Neural progenitor cell (in vitro differentiated cells): ENCODE data around the gene HSP90AB1. TPM values are rescaled to one million over a fixed set of nuclear protein-coding genes. Genes with fewer than 3 reads are reported as not detected.

Experiments
- DNase-seq: peaks from one replicate; pipeline ENCODE4 v3.0.0-alpha.2; 2016; ENCODE audit warnings: low spot score
- H2AFZ ChIP-seq: fragments of 200-600 bp; sonication (generic); replicated peaks from 2 replicates; pipeline ENCODE4 v1.6.1; 2016; ENCODE audit warnings: antibody characterized with exemption
- H3F3A ChIP-seq: fragments of 200-600 bp; sonication (generic); 2 replicates; pipeline ENCODE4 v1.6.1; 2016; ENCODE audit warnings: antibody characterized with exemption, low read depth
- H3K27ac ChIP-seq: fragments of 200-600 bp; sonication (generic); 2 replicates; pipeline ENCODE4 v1.5.1; 2016; ENCODE audit warnings: mild to moderate bottlenecking
- H3K27me3 ChIP-seq: fragments of 200-600 bp; sonication (generic); 2 replicates; pipeline ENCODE4 v1.6.1; 2016; ENCODE audit warnings: mild to moderate bottlenecking, moderate library complexity
- H3K36me3 ChIP-seq: fragments of 200-600 bp; sonication (generic); 2 replicates; pipeline ENCODE4 v1.5.1; 2016
- H3K4me1 ChIP-seq: fragments of 200-600 bp; sonication (generic); 2 replicates; pipeline ENCODE4 v1.6.1; 2016; ENCODE audit warnings: mixed run types
- H3K4me2 ChIP-seq: fragments of 200-600 bp; sonication (generic); 2 replicates; pipeline ENCODE4 v1.6.1; 2016
- H3K4me3 ChIP-seq: fragments of 200-600 bp; sonication (generic); 2 replicates; pipeline ENCODE4 v1.5.1; 2016
- H3K79me2 ChIP-seq: fragments of 200-600 bp; sonication (generic); 2 replicates; pipeline ENCODE4 v1.6.1; 2016; ENCODE audit warnings: low read depth
- H3K9ac ChIP-seq: fragments of 200-600 bp; sonication (generic); 2 replicates; pipeline ENCODE4 v1.6.1; 2016
- H3K9me3 ChIP-seq: fragments of 200-600 bp; sonication (generic); 2 replicates; pipeline ENCODE4 v1.5.1; 2016; ENCODE audit warnings: low read depth
- H4K20me1 ChIP-seq: fragments of 200-600 bp; sonication (generic); 2 replicates; pipeline ENCODE4 v1.6.1; 2016; ENCODE audit warnings: low read depth
- H3K27ac Mint-ChIP-seq: 3 replicates; pipeline ENCODE4 v1.8.0; 2021; ENCODE audit warnings: mixed read lengths
- H3K27me3 Mint-ChIP-seq: 2 replicates; pipeline ENCODE4 v1.8.0; 2022; ENCODE audit warnings: low read depth, mild to moderate bottlenecking, inconsistent platforms, moderate library complexity, mixed read lengths; ENCODE audit not compliant: insufficient read depth
- H3K36me3 Mint-ChIP-seq: 3 replicates; pipeline ENCODE4 v1.8.0; 2021; ENCODE audit warnings: mixed read lengths
- H3K4me1 Mint-ChIP-seq: 3 replicates; pipeline ENCODE4 v1.8.0; 2021; ENCODE audit warnings: mixed read lengths
- H3K4me3 Mint-ChIP-seq: 3 replicates; pipeline ENCODE4 v1.8.0; 2021; ENCODE audit warnings: mild to moderate bottlenecking, moderate library complexity, mixed read lengths
- H3K9me3 Mint-ChIP-seq: 3 replicates; pipeline ENCODE4 v1.8.0; 2020; ENCODE audit warnings: mixed read lengths
- EZH2 ChIP-seq: fragments of 200-600 bp; sonication (generic); IDR thresholded peaks from 2 replicates; pipeline ENCODE4 v1.6.1; 2017; ENCODE audit warnings: antibody characterized with exemption, mild to moderate bottlenecking, moderate library complexity
- EZH2phosphoT487 ChIP-seq: fragments of 200-600 bp; sonication (generic); IDR thresholded peaks from 2 replicates; pipeline ENCODE4 v1.6.1; 2017; ENCODE audit warnings: antibody characterized with exemption
- total RNA-seq: library from RNA; depleted of rRNA; stranded (reverse); fragments of >200 nt; gene quantifications from 2 replicates; pipeline ENCODE4 v1.2.3, GENCODE V29; 2015; ENCODE audit warnings: low replicate concordance
- TF ChIP-seq, protein P1 (sequence below): fragments of 200-600 bp; sonication (generic); IDR thresholded peaks from 2 replicates; pipeline ENCODE4 v1.5.1; 2017; ENCODE audit warnings: antibody characterized with exemption, mild to moderate bottlenecking

Gene HSP90AB1
- total RNA-seq, 1 donor from 2014 or later = 2,068 TPM

DNA sequence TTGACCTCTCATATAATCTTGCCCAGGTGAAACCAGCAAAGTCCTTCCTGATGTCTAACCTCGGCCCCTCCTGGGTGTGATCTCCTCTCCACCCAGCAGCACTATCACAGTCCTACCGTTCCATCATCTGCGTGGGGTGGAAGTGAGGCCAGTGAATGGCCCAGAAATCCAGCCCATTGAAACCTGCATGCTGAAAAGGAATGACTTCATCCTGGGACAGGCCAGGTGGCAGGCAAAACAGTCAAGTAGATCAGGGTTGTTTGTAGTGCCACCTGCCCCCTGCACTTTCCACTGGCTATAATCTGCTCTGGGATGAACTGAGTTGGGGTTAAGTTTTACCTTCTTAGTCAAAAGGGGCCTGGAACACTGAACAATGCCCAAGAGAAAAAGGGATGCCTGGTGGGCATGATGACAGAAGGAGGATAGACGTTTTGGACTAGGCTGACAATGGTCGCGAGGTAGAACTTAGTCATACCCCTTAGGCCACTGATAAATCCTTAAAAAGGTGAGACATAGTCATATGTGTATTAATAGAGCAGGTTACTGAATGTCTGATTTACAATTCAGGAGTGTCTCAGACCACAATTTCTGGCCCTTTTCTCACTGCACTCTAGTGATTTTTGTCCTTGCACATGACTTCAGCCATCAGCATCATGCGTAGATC lies 8.1 kb upstream of the HSP90AB1 start:
- no peaks in the 10 kb centered on the region for H3K27me3 ChIP-seq
- H3K36me3 Mint-ChIP-seq = no peaks in the 10 kb centered on the region
- H3K4me2 ChIP-seq = no peak overlapping the region
- peak overlapping the region; percentile 80 for H3K4me3 Mint-ChIP-seq
- no peaks in the 10 kb centered on the region for H4K20me1 ChIP-seq
- H3K4me3 ChIP-seq = no peak overlapping the region
- H3K27me3 Mint-ChIP-seq = peaks cover 3% of the 10 kb centered on the region
- H3K9me3 ChIP-seq = no peaks in the 10 kb centered on the region
- H3K4me1 ChIP-seq = peaks cover 8% of the 10 kb centered on the region
- H3K9ac ChIP-seq = no peak overlapping the region
- no peaks in the 10 kb centered on the region for H3K9me3 Mint-ChIP-seq
- H3F3A ChIP-seq = peaks cover 34% of the 10 kb centered on the region
- TF ChIP-seq EZH2 (no peak), EZH2phosphoT487 (no peak)
- TF ChIP-seq, protein P1, sequence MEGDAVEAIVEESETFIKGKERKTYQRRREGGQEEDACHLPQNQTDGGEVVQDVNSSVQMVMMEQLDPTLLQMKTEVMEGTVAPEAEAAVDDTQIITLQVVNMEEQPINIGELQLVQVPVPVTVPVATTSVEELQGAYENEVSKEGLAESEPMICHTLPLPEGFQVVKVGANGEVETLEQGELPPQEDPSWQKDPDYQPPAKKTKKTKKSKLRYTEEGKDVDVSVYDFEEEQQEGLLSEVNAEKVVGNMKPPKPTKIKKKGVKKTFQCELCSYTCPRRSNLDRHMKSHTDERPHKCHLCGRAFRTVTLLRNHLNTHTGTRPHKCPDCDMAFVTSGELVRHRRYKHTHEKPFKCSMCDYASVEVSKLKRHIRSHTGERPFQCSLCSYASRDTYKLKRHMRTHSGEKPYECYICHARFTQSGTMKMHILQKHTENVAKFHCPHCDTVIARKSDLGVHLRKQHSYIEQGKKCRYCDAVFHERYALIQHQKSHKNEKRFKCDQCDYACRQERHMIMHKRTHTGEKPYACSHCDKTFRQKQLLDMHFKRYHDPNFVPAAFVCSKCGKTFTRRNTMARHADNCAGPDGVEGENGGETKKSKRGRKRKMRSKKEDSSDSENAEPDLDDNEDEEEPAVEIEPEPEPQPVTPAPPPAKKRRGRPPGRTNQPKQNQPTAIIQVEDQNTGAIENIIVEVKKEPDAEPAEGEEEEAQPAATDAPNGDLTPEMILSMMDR = no peak
- peaks cover 29% of the 10 kb centered on the region for H3K4me1 Mint-ChIP-seq
- H3K27ac Mint-ChIP-seq = no peak overlapping the region
- no peak overlapping the region for H3K27ac ChIP-seq
- no peaks in the 10 kb centered on the region for H3K79me2 ChIP-seq
- H2AFZ ChIP-seq = no peak overlapping the region
- no peaks in the 10 kb centered on the region for H3K36me3 ChIP-seq
- no peak for DNase-seq

DNA sequence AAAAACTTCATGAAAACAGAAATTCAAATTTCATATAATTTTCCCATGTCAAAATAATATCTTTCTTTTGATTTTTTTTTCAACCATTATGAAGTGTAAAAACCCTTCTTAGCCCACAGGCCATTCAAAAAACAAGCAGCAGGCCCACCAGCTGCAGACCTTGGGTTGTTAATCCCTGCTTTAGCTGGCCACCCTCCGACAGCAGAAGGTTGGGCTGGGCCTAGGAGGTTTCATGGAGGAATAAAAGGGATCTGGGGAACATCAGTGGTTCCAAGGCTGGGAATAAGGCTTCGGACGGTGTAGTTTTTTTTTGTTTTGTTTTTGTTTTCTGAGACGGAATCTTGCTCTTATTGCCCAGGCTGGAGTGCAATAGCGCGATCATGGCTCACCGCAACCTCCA lies 3.6 kb upstream of the HSP90AB1 start:
- no peak overlapping the region for H3K27ac Mint-ChIP-seq
- Histone ChIP-seq H3K9me3 (no peaks in the 10 kb centered on the region), H3K9ac (no peak overlapping the region), H3K4me1 (peaks cover 16% of the 10 kb centered on the region), H3K4me2 (no peak overlapping the region), H3F3A (peaks cover 36% of the 10 kb centered on the region), H3K27me3 (no peaks in the 10 kb centered on the region), H3K4me3 (no peak overlapping the region), H4K20me1 (peaks cover 14% of the 10 kb centered on the region), H2AFZ (no peak overlapping the region), H3K27ac (no peak overlapping the region), H3K79me2 (peaks cover 18% of the 10 kb centered on the region), H3K36me3 (no peaks in the 10 kb centered on the region)
- no peaks in the 10 kb centered on the region for H3K9me3 Mint-ChIP-seq
- peaks cover 24% of the 10 kb centered on the region for H3K4me1 Mint-ChIP-seq
- no peak for TF ChIP-seq EZH2phosphoT487
- TF ChIP-seq, protein P1 = no peak
- DNase-seq = peak; percentile 66
- peaks cover 13% of the 10 kb centered on the region for H3K27me3 Mint-ChIP-seq
- peaks cover 3% of the 10 kb centered on the region for H3K36me3 Mint-ChIP-seq
- H3K4me3 Mint-ChIP-seq = peak overlapping the region; percentile 38

DNA sequence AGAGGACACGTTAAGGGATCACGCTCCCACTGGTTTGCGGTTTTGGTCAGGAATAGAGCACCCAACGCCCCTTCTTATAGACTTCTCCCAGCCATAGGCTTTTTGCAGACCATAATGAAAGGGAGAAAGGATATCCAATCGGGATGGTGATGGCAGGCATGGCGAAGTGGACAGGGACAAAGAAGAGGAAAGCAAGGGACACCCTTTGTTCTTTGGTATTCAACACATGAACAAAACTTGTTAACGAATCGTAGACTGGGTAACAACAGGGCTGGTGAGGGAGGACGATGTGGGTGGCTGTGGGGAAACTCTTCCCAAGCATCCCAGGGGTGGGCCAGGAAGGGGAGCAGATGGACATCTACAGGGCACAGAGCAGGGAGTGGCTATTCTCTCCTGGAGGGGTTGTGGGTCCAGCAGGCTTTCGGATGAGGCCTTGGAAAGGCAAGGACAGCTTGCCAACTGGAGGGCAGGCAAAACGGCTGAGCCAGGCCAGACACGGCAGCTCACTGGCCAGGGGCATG lies 1.4 kb upstream of the HSP90AB1 start:
- H3K4me3 ChIP-seq = peak overlapping the region; percentile 95
- H3K9me3 ChIP-seq = no peaks in the 10 kb centered on the region
- H3K27ac ChIP-seq = peak overlapping the region; percentile 29
- Mint-ChIP-seq H3K9me3 (no peaks in the 10 kb centered on the region), H3K4me3 (peak overlapping the region; percentile 99), H3K4me1 (peaks cover 34% of the 10 kb centered on the region), H3K36me3 (peaks cover 22% of the 10 kb centered on the region), H3K27me3 (peaks cover 21% of the 10 kb centered on the region), H3K27ac (peak overlapping the region; percentile 84)
- peak overlapping the region; percentile 48 for H2AFZ ChIP-seq
- H3K4me2 ChIP-seq = peak overlapping the region; percentile 81
- DNase-seq = peak; percentile 56
- no peak overlapping the region for H3K9ac ChIP-seq
- peaks cover 31% of the 10 kb centered on the region for H3K4me1 ChIP-seq
- peaks cover 12% of the 10 kb centered on the region for H3K36me3 ChIP-seq
- peaks cover 39% of the 10 kb centered on the region for H3K79me2 ChIP-seq
- TF ChIP-seq EZH2 (no peak), EZH2phosphoT487 (no peak)
- TF ChIP-seq, protein P1 = no peak
- H4K20me1 ChIP-seq = peaks cover 35% of the 10 kb centered on the region
- H3K27me3 ChIP-seq = no peaks in the 10 kb centered on the region
- H3F3A ChIP-seq = peaks cover 54% of the 10 kb centered on the region
